Stimulated activated CD8-positive, alpha-beta memory T cell treated with anti-CD3 and anti-CD28 coated beads, Interleukin-7, amount 100 ng/mL, for 1 hour (primary cell): ENCODE measurements around the gene CKAP2L.
A peak's percentile ranks its signal among the peaks of the same experiment; 100 is the strongest.

ENCODE experiments used
- DNase-seq, 2 donors: peaks; one replicate each; pipeline ENCODE4 v3.0.0-alpha.2; 2020; ENCODE audit warnings: low read depth in 2 of 2

CKAP2L gene

GRCh38 chr2:112762276-112762675, 2.1 kb downstream of the CKAP2L start:
- no peak for DNase-seq

GRCh38 chr2:112760149-112760548, 4.3 kb downstream of the CKAP2L start:
- no peak for DNase-seq

GRCh38 chr2:112758711-112759110, 5.7 kb downstream of the CKAP2L start:
- no peak for DNase-seq

- DNase-seq, result no peak
These were observed 7.1 kb downstream of the CKAP2L start for GRCh38 chr2:112757265-112757664.

- no peak for DNase-seq
These were observed 8.2 kb downstream of the CKAP2L start for GRCh38 chr2:112756207-112756606.

- DNase-seq, result no peak
These were observed 9.0 kb downstream of the CKAP2L start for GRCh38 chr2:112755444-112755843.

- no peak for DNase-seq
These were observed 9.8 kb downstream of the CKAP2L start for GRCh38 chr2:112754564-112754963.

- DNase-seq, result no peak
These were observed 11.7 kb downstream of the CKAP2L start for GRCh38 chr2:112752667-112753066.

GRCh38 chr2:112751451-112752197, 12.8 kb downstream of the CKAP2L start:
- no peak for DNase-seq

GRCh38 chr2:112750560-112750843, 13.9 kb downstream of the CKAP2L start:
- no peak for DNase-seq

GRCh38 chr2:112749755-112750559, 14.5 kb downstream of the CKAP2L start:
- peak; percentile 40 to 70 for DNase-seq

GRCh38 chr2:112740527-112740926, 23.9 kb downstream of the CKAP2L start:
- DNase-seq, result no peak

GRCh38 chr2:112737542-112738232, 26.7 kb downstream of the CKAP2L start:
- no peak for DNase-seq

- DNase-seq, result no peak
These were observed 30.5 kb downstream of the CKAP2L start for GRCh38 chr2:112733871-112734270.

- DNase-seq, result no peak
These were observed 31.0 kb downstream of the CKAP2L start for GRCh38 chr2:112733456-112733855.

- DNase-seq, result no peak
These were observed 32.9 kb downstream of the CKAP2L start for GRCh38 chr2:112731479-112731878.

- DNase-seq, result no peak
These were observed 33.6 kb downstream of the CKAP2L start for GRCh38 chr2:112730791-112731190.

- no peak for DNase-seq
These were observed 34.2 kb downstream of the CKAP2L start for GRCh38 chr2:112730216-112730615.

GRCh38 chr2:112728378-112729175, 35.8 kb downstream of the CKAP2L start:
- DNase-seq, result no peak

GRCh38 chr2:112728029-112728362, 36.4 kb downstream of the CKAP2L start:
- DNase-seq, result no peak

GRCh38 chr2:112727276-112728028, 37.0 kb downstream of the CKAP2L start:
- DNase-seq, result no peak
